Trophoblast cell (in vitro differentiated cells and primary cell): ENCODE results near the gene HHATL.

ENCODE experiments used
- DNase-seq, 2 donors: peaks; one replicate each; pipeline ENCODE4 v3.0.0-alpha.2; 2016
- H2AFZ ChIP-seq: 2 replicates; pipeline ENCODE4 v1.6.1; 2013; ENCODE audit warnings: low read length, moderate library complexity, mild to moderate bottlenecking; ENCODE audit not compliant: insufficient read depth, poor library complexity
- H2AK5ac ChIP-seq: 2 replicates; pipeline ENCODE4 v1.6.1; 2013; ENCODE audit warnings: mild to moderate bottlenecking, low read length
- H2BK120ac ChIP-seq: 2 replicates; pipeline ENCODE4 v1.6.1; 2013; ENCODE audit warnings: low read length, mild to moderate bottlenecking, moderate library complexity; ENCODE audit not compliant: insufficient read depth, poor library complexity
- H2BK12ac ChIP-seq: 2 replicates; pipeline ENCODE4 v1.6.1; 2013; ENCODE audit warnings: mild to moderate bottlenecking, low read length, moderate library complexity
- H2BK5ac ChIP-seq: 2 replicates; pipeline ENCODE4 v1.6.1; 2013; ENCODE audit warnings: low read length, low read depth, moderate library complexity, mild to moderate bottlenecking; ENCODE audit not compliant: poor library complexity
- H3K14ac ChIP-seq: 2 replicates; pipeline ENCODE4 v1.6.1; 2013; ENCODE audit warnings: mild to moderate bottlenecking, low read length
- H3K18ac ChIP-seq: 2 replicates; pipeline ENCODE4 v1.6.1; 2013; ENCODE audit warnings: mild to moderate bottlenecking, low read length
- H3K23ac ChIP-seq: 2 replicates; pipeline ENCODE4 v1.6.1; 2013; ENCODE audit warnings: low read length
- H3K27ac ChIP-seq: 2 replicates; pipeline ENCODE4 v1.5.1; 2013; ENCODE audit warnings: low read depth, mild to moderate bottlenecking, inconsistent platforms, low read length, moderate library complexity
- H3K27me3 ChIP-seq: 2 replicates; pipeline ENCODE4 v1.6.1; 2013; ENCODE audit warnings: inconsistent platforms, mild to moderate bottlenecking, low read length, moderate library complexity; ENCODE audit not compliant: insufficient read depth
- H3K36me3 ChIP-seq, 2 experiments: 1 replicate in 1 of 2; 2 replicates in 1 of 2; pipeline ENCODE4 v1.6.1; 2013; ENCODE audit warnings: low read length in 2 of 2, mild to moderate bottlenecking in 2 of 2, moderate library complexity in 1 of 2; ENCODE audit not compliant: insufficient read depth in 2 of 2, control insufficient read depth in 1 of 2
- H3K4ac ChIP-seq: 2 replicates; pipeline ENCODE4 v1.6.1; 2013; ENCODE audit warnings: low read depth, mild to moderate bottlenecking, low read length, moderate library complexity
- H3K4me1 ChIP-seq, 2 experiments: 1 replicate in 1 of 2; 2 replicates in 1 of 2; pipeline ENCODE4 v1.6.1; 2013; ENCODE audit warnings: low read length in 2 of 2, mild to moderate bottlenecking in 2 of 2, moderate library complexity in 1 of 2; ENCODE audit not compliant: insufficient read depth in 2 of 2, control insufficient read depth in 1 of 2
- H3K4me2 ChIP-seq: 2 replicates; pipeline ENCODE4 v1.6.1; 2013; ENCODE audit warnings: inconsistent platforms, mild to moderate bottlenecking, low read length, moderate library complexity
- H3K4me3 ChIP-seq: 2 replicates; pipeline ENCODE4 v1.5.1; 2013; ENCODE audit warnings: mild to moderate bottlenecking, low read depth, low read length, inconsistent platforms
- H3K79me1 ChIP-seq: one replicate; pipeline ENCODE4 v1.6.1; 2013; ENCODE audit warnings: low read length
- H3K79me2 ChIP-seq: 2 replicates; pipeline ENCODE4 v1.6.1; 2013; ENCODE audit warnings: low read length, mild to moderate bottlenecking; ENCODE audit not compliant: control insufficient read depth, insufficient read depth, poor library complexity
- H3K9ac ChIP-seq: 2 replicates; pipeline ENCODE4 v1.6.1; 2013; ENCODE audit warnings: mild to moderate bottlenecking, low read length
- H3K9me3 ChIP-seq: 2 replicates; pipeline ENCODE4 v1.6.1; 2013; ENCODE audit warnings: low read depth, mild to moderate bottlenecking, control low read depth, inconsistent platforms, low read length; ENCODE audit not compliant: insufficient read depth
- H4K12ac ChIP-seq: 2 replicates; pipeline ENCODE4 v1.6.1; 2013; ENCODE audit warnings: low read depth, mild to moderate bottlenecking, low read length, moderate library complexity
- H4K8ac ChIP-seq: 2 replicates; pipeline ENCODE4 v1.6.1; 2013; ENCODE audit warnings: low read depth, mild to moderate bottlenecking, low read length, moderate library complexity
- H4K91ac ChIP-seq: one replicate; pipeline ENCODE4 v1.6.1; 2013; ENCODE audit warnings: low read depth, mild to moderate bottlenecking, low read length, moderate library complexity
- WGBS: extraction: QIAGEN DNeasy Blood & Tissue Kit; methylation state at CpG from one replicate; pipeline ENCODE4 v1.1.7; 2013; ENCODE audit warnings: missing lambda C conversion rate; ENCODE audit not compliant: insufficient read length, insufficient coverage; ENCODE audit errors: extremely low coverage; 5-methylcytosine and 5-hydroxymethylcytosine counted together

The HHATL gene

DNA sequence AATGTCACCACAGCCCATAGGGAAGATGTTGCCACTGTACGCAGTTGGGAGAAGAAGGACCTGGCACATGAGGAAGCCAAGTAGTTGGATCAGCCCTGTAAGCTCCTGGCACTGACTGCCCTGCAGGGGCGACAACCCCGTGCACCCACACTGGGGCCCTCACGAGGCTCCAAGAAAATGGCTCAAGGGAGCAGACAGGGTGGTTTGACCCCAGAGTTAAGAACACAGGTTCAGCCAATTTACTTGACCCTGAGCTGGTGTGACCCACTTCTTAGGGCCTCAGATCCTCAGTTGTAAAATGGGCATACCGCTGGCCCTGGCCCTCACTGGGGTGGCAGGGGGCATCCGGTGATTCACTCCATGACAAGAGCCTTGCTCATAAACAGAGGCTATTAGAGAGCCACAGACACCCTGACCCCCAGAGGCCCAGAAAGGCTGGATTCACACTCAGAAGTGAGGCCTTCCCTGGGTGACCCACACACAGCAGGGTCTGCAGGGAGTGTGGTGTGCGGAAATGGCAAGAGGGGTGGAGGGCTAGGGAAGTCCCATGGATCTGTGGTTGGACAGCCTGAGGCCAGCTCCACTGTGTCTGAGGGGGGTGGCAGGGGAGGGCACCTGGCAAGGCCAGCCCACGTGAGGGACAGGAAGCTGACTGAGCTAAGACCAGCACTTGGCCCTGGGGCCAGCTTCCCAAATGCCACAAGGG is 1.7 kb upstream of the HHATL start:
- Histone ChIP-seq H3K4me2 (no peak overlapping the region), H3K79me1 (no peaks in the 10 kb centered on the region), H3K4ac (no peak overlapping the region), H3K23ac (no peak overlapping the region), H3K18ac (no peak overlapping the region), H4K8ac (no peak overlapping the region), H2AK5ac (no peak overlapping the region), H3K27me3 (no peaks in the 10 kb centered on the region), H2BK12ac (no peak overlapping the region), H3K9me3 (peaks cover 1% of the 10 kb centered on the region), H3K36me3 (no peaks in the 10 kb centered on the region), H2BK120ac (no peak overlapping the region), H4K12ac (no peak overlapping the region), H3K4me1 (no peaks in the 10 kb centered on the region), H3K9ac (no peak overlapping the region), H3K27ac (no peak overlapping the region), H3K79me2 (no peaks in the 10 kb centered on the region), H3K4me3 (no peak overlapping the region), H2BK5ac (no peak overlapping the region), H2AFZ (no peak overlapping the region), H4K91ac (no peak overlapping the region), H3K14ac (no peak overlapping the region)
- WGBS, result no CpG with 5 or more reads among the region's 8 CpGs
- DNase-seq, result no peak

DNA sequence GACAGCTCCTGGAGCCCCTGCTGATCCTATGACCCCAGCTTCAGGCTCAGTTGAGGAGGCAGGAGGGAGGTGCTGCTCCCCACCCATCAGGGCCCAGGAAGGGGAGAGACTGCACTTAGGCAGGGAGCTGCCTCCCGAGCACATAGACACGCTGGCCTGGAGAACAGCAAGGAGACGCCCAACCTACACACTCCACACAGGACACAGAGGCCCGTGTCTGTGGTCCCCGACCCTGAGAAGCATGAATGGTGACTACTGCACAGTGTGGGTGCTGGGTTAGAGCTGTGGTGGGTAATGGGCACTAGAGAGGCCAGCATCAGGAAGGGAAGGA is 1.1 kb upstream of the HHATL start:
- no peak overlapping the region for H4K91ac ChIP-seq
- no peak overlapping the region for H3K9ac ChIP-seq
- no peaks in the 10 kb centered on the region for H3K4me1 ChIP-seq
- no peak overlapping the region for H2AFZ ChIP-seq
- no peaks in the 10 kb centered on the region for H3K9me3 ChIP-seq
- no CpG with 5 or more reads among the region's 5 CpGs for WGBS
- no peak overlapping the region for H3K23ac ChIP-seq
- H4K12ac ChIP-seq, result no peak overlapping the region
- no peak overlapping the region for H3K4me2 ChIP-seq
- no peak overlapping the region for H2AK5ac ChIP-seq
- H3K79me1 ChIP-seq, result no peaks in the 10 kb centered on the region
- no peak overlapping the region for H2BK120ac ChIP-seq
- H3K4ac ChIP-seq, result no peak overlapping the region
- H3K36me3 ChIP-seq, result no peaks in the 10 kb centered on the region
- H3K14ac ChIP-seq, result no peak overlapping the region
- no peak overlapping the region for H3K4me3 ChIP-seq
- H4K8ac ChIP-seq, result no peak overlapping the region
- no peak overlapping the region for H3K18ac ChIP-seq
- H3K27ac ChIP-seq, result no peak overlapping the region
- DNase-seq, result no peak
- no peaks in the 10 kb centered on the region for H3K27me3 ChIP-seq
- no peak overlapping the region for H2BK5ac ChIP-seq
- no peaks in the 10 kb centered on the region for H3K79me2 ChIP-seq
- H2BK12ac ChIP-seq, result no peak overlapping the region

DNA sequence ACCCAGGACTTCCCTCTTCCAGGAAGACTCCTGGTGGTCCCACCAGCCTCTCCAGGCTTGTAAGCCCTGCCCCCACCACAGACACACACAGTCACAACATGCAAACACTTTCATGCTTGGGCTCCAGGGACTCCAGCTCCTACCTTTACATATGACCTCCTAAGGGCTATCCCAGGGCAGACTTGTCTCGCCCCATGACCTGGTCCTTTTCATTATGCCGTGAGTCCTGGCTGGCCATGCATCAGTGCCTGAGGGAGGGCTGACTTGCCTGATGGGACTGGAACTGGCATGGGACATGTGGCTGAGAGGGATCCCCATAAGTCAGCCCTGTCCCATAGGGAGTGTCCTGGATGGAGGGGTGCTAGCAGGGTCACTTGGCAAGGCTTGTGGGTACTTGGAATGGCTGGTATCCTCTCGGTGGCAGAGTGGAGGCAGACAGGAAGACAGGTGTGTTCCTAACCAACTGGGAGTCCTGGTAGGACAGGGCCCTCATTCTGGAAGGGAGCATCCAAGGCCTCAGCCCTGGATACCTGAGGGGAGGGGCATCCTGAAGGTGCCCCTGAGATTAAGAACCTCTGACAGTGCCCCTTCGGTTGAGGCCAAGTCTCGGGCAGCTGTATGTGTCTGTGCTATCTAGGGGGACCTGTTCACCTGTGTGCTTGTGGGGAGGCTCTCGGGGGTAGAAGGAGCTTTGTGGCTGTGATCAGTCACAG is 540 bp upstream of the HHATL start:
- Histone ChIP-seq H3K9me3 (no peaks in the 10 kb centered on the region), H2BK5ac (no peak overlapping the region), H3K27ac (no peak overlapping the region), H3K9ac (no peak overlapping the region), H3K18ac (no peak overlapping the region), H3K4ac (no peak overlapping the region), H3K79me1 (no peaks in the 10 kb centered on the region), H4K91ac (no peak overlapping the region), H3K14ac (no peak overlapping the region), H2AK5ac (no peak overlapping the region), H3K4me2 (no peak overlapping the region), H3K23ac (no peak overlapping the region), H2BK120ac (no peak overlapping the region), H3K27me3 (no peaks in the 10 kb centered on the region), H4K8ac (no peak overlapping the region), H2BK12ac (no peak overlapping the region), H4K12ac (no peak overlapping the region), H3K4me1 (no peaks in the 10 kb centered on the region), H3K79me2 (no peaks in the 10 kb centered on the region), H3K4me3 (no peak overlapping the region), H3K36me3 (no peaks in the 10 kb centered on the region), H2AFZ (no peak overlapping the region)
- no CpG with 5 or more reads among the region's 6 CpGs for WGBS
- no peak for DNase-seq

DNA sequence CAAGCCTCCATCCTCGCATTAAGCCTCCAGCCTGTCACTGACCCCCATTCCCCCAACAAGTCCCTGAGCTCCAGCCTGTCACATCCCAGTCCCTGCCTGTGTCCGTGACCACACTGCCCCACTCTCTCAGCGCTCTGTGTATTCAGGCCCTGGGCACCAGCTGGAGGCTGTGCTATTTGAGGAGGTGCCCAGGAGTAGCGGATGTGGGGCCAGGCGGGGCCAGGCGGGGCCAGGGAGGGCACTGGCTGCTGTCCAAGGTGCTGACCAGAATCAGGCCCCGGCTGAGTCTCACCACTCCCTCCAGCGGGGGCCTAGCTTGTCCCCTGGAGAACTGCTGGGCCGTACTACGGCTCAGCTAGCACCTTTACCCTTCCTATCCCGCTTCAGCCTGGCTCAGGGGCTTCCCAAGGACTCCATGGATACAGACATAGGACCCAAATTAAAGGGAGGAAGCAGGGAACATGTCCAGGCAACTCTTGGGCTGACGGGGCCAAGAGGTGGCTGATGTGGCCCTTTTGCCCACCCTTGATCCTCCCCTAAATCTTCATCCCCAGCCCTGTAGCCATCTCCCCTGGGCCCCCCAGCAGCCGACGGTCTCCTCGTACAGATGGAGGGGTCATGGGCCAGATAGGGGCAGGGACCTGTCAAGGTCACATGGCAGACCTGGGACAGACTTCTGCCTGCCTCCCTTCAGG is 1.1 kb downstream of the HHATL start:
- no peak overlapping the region for H2AFZ ChIP-seq
- no peak overlapping the region for H3K9ac ChIP-seq
- peak; percentile 29 to 59 for DNase-seq

More for the DNA sequence above, 1.1 kb downstream of the HHATL start:
- Histone ChIP-seq H3K4ac (no peak overlapping the region), H3K27me3 (no peaks in the 10 kb centered on the region), H3K4me1 (no peaks in the 10 kb centered on the region), H3K18ac (no peak overlapping the region), H4K8ac (no peak overlapping the region), H2AK5ac (no peak overlapping the region), H3K27ac (no peak overlapping the region), H2BK5ac (no peak overlapping the region), H4K12ac (no peak overlapping the region), H3K4me2 (no peak overlapping the region), H3K36me3 (no peaks in the 10 kb centered on the region), H3K14ac (no peak overlapping the region), H3K79me2 (no peaks in the 10 kb centered on the region), H3K9me3 (peaks cover 2% of the 10 kb centered on the region), H3K79me1 (no peaks in the 10 kb centered on the region), H4K91ac (no peak overlapping the region), H3K4me3 (no peak overlapping the region), H2BK120ac (no peak overlapping the region), H2BK12ac (no peak overlapping the region), H3K23ac (no peak overlapping the region)
- no CpG with 5 or more reads among the region's 15 CpGs for WGBS
